C4-2B (cell line): ENCODE results near the gene MAP3K5.

ENCODE experiments used
- ZFX ChIP-seq: fragments of 450-650 bp; IDR thresholded peaks from 2 replicates; pipeline ENCODE4 v1.6.1; 2017
- TF ChIP-seq, protein P1 (sequence below): fragments of 450-650 bp; conservative IDR thresholded peaks from 2 replicates; pipeline ENCODE4 v1.5.1; 2017; ENCODE audit warnings: mild to moderate bottlenecking

DNA sequence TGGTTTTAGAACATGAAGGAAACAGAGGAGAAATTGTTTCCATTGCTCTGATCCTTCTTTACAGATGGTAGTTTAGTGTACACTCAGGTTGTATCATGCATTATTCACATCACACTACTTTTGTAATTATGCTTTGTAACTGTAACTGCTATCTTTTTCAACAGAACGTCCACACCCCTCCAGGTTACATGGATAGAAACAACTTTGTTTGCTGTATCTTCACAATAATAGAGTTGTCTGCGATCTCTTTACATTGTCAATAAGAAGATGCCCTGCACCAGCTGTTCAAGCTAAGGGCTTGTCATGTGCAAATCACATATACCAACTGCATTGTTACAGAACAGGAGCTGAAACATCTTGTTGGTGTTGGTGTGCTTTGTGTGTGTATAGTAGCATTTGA, 174.2 kb downstream of the MAP3K5 start:
- TF ChIP-seq, protein P1, sequence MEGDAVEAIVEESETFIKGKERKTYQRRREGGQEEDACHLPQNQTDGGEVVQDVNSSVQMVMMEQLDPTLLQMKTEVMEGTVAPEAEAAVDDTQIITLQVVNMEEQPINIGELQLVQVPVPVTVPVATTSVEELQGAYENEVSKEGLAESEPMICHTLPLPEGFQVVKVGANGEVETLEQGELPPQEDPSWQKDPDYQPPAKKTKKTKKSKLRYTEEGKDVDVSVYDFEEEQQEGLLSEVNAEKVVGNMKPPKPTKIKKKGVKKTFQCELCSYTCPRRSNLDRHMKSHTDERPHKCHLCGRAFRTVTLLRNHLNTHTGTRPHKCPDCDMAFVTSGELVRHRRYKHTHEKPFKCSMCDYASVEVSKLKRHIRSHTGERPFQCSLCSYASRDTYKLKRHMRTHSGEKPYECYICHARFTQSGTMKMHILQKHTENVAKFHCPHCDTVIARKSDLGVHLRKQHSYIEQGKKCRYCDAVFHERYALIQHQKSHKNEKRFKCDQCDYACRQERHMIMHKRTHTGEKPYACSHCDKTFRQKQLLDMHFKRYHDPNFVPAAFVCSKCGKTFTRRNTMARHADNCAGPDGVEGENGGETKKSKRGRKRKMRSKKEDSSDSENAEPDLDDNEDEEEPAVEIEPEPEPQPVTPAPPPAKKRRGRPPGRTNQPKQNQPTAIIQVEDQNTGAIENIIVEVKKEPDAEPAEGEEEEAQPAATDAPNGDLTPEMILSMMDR, result no peak
- no peak for TF ChIP-seq ZFX
